ENCODE measurements around the gene IL12RB2. TPM values are rescaled to one million over a fixed set of nuclear protein-coding genes. Genes with fewer than 3 reads are reported as not detected.

Gene IL12RB2, protein sequence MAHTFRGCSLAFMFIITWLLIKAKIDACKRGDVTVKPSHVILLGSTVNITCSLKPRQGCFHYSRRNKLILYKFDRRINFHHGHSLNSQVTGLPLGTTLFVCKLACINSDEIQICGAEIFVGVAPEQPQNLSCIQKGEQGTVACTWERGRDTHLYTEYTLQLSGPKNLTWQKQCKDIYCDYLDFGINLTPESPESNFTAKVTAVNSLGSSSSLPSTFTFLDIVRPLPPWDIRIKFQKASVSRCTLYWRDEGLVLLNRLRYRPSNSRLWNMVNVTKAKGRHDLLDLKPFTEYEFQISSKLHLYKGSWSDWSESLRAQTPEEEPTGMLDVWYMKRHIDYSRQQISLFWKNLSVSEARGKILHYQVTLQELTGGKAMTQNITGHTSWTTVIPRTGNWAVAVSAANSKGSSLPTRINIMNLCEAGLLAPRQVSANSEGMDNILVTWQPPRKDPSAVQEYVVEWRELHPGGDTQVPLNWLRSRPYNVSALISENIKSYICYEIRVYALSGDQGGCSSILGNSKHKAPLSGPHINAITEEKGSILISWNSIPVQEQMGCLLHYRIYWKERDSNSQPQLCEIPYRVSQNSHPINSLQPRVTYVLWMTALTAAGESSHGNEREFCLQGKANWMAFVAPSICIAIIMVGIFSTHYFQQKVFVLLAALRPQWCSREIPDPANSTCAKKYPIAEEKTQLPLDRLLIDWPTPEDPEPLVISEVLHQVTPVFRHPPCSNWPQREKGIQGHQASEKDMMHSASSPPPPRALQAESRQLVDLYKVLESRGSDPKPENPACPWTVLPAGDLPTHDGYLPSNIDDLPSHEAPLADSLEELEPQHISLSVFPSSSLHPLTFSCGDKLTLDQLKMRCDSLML
- total RNA-seq: not detected in 2 replicates

GRCh38 chr1:67307251-67308060 lies at the start of gene IL12RB2:
TSS of gene IL12RB2 (plus strand) at chr1:67307873. CDS start at chr1:67320369, 12,496 bp downstream.

DNA sequence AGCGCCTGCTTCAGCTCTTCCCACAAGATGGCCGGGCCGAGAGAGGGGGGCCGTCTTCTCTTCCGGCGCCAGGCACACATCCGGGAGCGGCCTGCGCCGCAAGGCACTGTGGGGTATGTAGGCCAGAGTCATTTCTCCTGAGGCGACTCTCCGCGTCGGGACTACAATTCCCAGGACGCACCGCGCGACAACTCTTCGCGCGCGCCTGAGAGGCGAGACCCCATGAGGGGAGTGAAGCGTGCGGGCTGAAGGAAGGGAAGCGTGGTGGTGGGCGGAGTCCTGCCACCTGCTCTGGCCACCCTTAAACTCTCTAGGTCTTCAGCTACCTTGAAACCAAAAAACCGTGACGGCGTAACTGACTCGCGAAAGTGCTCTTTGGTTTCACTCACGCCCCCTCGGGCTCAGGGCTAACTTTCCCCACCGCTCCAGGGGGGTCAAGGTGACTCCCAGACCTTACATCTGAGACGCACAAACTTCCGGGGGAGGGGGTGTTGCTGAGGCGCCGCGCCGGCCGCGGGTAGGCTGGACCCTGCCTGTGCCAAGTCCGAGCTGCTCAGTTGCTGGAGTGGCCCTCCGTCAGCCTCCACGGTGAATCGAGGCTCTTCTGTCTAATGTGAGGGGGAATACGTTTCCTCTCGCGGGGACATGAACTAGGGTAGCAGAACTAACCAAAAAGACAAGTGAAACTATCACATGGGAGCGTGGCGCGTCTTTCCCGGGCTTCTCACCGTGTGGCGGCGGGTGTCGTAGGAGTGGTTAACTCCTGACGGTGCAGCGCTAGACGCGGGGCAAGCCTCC lies 122.9 kb downstream of the IL12RB2 start, which contains the start of gene SERBP1:
SERBP1 (minus strand) TSS at position 45 of the 798 bp plus-strand sequence. CDS start 102 bp downstream, outside the sequence.

Other genes starting within 250 kb of the IL12RB2 start
- not detected in 2 replicates for gene C1orf141, start 172.9 kb upstream of the IL12RB2 start, total RNA-seq
- gene IL23R, start 141.4 kb upstream of the IL12RB2 start, total RNA-seq: not detected in 2 replicates
- 299 and 384 TPM in 2 replicates for gene SERBP1, start 122.5 kb downstream of the IL12RB2 start, total RNA-seq

All from epithelial cell of umbilical artery (primary cell).